A673 (cell line): ENCODE results near the gene GREB1L.

Source experiments
- CTCF ChIP-seq: fragments of 300-800, 200-600 bp; sonication (generic); conservative IDR thresholded peaks from 2 replicates; pipeline ENCODE4 v1.5.1; 2017; ENCODE audit warnings: low read depth, mild to moderate bottlenecking, antibody characterized with exemption, low read length, moderate library complexity, mixed read lengths
- EZH2 ChIP-seq: fragments of 200-600 bp; sonication (generic); IDR thresholded peaks from 2 replicates; pipeline ENCODE4 v1.6.1; 2017; ENCODE audit warnings: borderline replicate concordance, low read depth, mild to moderate bottlenecking, mixed read lengths, antibody characterized with exemption, low read length; ENCODE audit not compliant: poor library complexity, severe bottlenecking

GRCh38 chr18:21489919-21490495, 248.0 kb downstream of the GREB1L start:
- TF ChIP-seq CTCF, result no peak
- TF ChIP-seq EZH2, result no peak
